ENCODE measurements around the gene PPM1H.
A peak's percentile ranks its signal among the peaks of the same experiment; 100 is the strongest.
"Not testable (repeated sequence)": the region's sequence is repeated elsewhere in the genome, so short reads cannot be mapped to it uniquely, and the experiment has no call there.

The PPM1H gene

DNA sequence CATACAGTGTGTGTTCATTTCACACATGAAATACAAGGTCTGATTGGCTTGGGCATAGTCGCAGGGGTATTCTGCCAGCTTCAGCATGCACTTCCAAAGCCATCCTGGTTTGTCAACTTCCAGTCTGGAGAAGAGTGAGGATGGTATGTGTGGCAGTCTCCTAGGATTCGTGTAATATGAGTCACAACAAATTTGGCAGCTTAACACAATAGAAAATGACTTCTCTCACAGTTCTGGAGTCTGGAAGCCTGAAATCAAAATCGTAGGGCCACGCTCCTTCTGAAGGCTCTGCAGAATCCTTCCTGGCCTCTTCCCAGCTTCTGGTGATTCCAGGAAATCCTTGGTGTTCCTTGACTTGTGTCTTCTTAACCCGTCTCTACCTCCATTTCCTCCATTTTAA, 167.5 kb downstream of the PPM1H start:
- no peak for DNase-seq (ENCODE audit: low read depth)

DNA sequence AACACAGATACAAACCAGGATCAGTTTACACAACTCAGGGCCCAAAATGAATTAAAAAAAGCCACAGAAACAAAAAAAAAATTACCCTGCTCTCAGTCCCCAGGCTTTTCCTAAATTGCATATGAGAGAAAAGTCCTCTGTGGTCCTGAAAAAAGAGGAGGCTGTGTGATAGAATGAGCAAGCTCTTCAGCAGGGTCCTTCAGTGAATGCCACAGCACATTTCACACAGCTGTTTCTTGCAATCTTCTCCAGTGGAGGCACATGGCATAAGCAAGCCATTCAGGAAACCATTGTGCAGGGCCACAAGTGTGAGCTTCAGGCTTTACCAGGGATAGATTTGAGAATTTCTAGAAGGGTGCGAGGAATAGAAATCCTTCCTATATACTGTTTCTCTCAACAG, 168.5 kb downstream of the PPM1H start:
- DNase-seq (ENCODE audit: low read depth): no peak

DNA sequence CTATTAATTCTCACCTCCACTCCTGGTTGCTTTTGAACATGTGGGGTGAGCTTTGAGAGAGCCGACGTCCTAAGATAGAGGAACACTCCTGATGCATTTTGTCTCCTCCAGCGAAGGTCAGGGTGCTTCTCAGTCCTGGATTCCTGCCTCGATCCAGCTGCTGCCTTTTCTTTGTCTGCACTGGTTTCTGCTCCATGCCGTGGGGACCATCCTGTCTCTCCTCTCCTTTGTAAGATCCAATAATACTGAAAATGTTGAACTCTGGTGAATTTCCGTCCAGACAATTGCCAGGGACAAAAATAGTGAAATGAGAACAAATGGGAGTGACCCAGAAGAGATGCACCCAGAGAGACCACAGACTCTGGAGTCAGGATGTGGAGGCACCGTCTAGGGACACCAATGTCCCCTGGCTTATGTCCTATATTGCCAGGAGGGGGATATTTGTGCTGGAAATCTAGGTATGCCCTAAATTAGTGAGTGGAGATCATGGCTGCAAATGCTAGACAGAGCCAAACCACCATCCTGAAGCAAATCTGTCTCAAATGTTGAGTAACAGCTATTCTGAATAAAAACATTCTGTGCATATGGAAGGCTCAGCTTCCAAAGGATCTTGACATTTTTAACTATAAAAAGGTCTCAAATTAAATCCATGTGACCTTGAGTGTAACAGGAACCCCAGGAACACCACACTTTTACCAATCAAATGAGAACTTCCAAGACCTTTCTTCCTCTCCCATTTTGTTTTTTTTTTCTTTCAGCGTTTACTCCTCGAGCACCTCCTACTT, 170.9 kb downstream of the PPM1H start:
- DNase-seq (ENCODE audit: low read depth): no peak

DNA sequence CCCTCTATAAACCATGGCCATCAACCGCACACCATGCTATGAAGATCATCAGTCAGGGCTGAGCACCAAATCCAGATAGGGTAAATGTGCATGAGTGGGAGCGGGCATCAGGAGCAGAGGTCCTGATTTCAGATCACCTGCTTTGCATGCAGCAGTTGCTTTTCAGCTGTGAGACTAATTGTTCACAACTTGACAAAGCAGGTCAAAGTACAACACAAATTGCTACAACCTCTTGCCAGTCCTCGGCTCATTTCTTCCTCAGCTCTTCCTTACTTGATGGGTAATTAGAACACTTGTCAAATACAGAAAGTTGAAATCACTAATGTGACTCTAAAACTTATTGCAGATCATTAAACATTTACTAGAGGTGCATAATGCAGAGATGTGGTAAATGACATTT, 171.6 kb downstream of the PPM1H start:
- DNase-seq (ENCODE audit: low read depth): no peak

DNA sequence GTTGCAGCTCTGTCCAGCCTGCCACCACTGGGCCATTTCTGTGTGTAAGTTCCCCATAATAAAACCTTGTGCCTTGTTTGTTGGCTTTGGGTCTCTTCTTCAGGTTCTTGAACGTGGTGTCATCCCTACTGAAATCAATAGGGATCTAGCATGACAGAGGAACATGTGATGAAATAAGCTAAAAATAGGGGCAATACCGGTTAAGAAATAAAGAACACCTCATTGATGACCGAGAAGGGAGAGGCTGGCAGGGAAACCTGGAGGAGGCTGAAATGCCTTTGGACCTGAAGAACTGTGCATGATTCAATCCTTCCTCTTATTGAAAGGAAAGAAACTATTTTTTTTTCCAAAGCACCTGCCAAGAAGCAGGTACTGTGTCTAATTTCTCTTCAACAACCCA, 172.3 kb downstream of the PPM1H start:
- DNase-seq (ENCODE audit: low read depth): no peak

DNA sequence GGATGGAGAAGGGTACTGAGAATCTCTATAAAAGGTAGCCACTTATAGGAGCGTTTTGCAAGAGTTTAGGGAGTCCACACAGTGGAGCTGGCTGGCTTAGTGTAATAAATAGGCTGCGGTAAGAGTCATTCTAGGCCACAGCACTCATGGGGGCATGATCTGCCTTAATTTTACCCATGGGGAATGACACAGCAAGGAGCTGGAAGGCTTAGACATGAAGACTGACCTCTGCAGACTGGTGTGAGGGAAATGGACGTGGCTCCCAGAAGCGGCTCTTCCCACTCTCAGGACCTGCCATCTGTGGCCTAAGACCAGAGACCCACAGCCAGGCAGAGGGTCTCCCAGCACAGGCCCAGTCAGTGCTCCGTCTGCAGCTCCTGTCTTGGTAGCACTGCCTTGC, 173.3 kb downstream of the PPM1H start:
- DNase-seq (ENCODE audit: low read depth): peak; percentile 64

DNA sequence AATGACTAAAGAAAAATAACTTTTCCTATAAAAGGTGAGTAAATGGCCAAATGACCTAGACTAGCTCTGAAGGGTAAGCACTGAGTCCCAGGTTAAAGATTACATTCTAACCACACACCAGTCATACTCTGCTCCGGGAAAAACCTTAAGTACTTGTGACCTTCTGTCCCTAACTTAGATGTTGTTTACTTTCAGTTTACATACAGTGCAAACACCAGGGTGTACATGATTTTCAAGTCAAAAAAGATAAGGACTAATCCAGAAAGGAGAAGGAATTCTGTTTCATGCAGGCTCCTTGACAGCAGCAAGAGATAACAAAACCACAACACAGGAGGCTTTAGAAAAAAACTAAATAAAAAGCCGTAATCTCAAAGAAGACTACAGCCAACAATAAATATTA, 174.2 kb downstream of the PPM1H start:
- DNase-seq (ENCODE audit: low read depth): peak; percentile 94

DNA sequence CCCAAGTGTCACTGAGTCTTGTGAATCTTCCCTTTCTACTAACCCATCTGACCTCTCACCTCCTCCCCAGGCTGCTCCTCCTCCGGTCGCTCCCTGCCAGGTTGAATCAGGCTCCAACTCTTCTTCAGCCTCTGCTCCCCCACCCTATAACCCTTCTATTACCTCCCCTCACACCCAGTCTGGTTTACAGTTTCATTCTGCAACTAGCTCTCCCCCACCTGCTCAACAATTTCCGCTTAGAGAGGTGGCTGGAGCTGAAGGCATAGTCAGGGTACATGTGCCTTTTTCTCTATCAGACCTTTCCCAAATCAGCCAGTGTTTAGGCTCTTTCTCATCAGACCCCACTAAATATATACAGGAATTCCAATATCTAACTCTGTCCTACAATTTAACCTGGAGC, 174.6 kb downstream of the PPM1H start:
- DNase-seq (ENCODE audit: low read depth): not testable (repeated sequence)

DNA sequence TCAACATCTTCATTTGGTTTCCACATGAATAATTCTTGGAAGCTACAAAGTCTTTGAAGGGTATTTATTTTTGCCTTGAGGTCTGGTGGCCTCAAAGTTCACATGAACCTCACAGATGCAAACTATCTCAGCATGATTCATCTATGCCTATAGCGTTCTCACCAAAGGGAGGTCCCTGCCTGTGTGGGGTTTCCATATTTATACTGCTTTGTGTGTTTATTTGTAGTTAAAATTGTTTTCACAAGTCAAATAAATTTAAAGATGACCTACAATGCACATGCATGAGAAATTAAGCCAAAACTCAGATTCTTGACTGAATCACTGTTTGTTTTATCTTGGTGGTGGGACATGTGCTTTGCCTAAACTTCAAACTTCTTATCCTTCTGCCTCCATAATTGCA, 176.7 kb downstream of the PPM1H start:
- peak; percentile 40 for DNase-seq (ENCODE audit: low read depth)

DNA sequence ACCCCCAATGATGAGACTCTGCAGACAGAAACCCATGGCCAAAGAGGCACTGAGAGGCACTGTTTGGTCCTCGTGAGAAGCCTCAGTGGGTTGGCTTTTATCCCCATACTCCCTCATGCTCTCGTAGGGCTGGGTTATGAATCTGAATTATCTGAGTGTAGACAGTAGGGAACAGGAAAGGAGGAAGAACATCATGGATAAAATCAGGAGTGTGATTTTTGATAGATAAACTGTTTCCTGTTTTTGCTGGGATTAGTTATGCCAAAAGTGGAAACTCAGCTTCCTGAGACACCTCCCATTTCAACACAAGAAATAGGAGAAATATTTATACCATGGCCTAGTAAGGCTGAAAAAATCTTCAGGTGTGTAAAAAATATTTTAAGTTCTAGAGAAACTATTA, 177.9 kb downstream of the PPM1H start:
- no peak for DNase-seq (ENCODE audit: low read depth)

DNA sequence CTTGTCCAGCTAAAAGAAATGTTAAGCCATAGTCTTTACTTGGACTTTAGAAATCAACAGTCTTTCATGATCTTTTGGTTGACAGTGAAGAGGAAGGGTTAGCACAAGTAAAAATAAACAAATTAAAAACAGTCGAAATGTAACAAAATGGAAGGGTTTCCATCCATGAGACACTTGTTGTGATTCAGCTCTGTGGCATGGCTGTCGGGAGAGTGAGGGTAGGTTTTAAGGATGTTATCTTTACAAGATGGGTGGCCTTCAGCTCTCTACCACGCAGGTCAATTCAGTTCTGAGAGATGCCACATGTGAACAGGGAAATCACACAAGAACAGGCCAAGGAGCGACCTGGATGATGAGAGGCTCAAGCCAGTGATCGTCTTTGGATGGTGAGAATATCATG, 180.2 kb downstream of the PPM1H start:
- no peak for DNase-seq (ENCODE audit: low read depth)

DNA sequence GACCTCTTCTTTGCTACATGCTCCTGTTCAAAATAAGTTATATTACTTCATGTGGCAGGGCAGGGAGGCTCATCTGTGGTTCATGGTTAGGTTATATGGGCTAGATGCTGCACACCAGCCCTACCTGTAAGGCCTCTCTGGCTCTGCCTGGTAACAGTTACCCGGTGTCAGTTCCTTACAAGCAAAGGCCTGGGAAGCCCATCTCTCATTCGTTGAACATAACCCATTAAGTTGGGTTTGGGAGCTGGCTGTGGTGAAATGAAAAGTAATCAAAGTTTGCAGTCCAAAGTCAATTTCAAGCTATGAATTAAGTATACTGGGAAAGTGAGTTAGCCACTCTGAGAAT, 183.2 kb downstream of the PPM1H start:
- DNase-seq (ENCODE audit: low read depth): no peak

DNA sequence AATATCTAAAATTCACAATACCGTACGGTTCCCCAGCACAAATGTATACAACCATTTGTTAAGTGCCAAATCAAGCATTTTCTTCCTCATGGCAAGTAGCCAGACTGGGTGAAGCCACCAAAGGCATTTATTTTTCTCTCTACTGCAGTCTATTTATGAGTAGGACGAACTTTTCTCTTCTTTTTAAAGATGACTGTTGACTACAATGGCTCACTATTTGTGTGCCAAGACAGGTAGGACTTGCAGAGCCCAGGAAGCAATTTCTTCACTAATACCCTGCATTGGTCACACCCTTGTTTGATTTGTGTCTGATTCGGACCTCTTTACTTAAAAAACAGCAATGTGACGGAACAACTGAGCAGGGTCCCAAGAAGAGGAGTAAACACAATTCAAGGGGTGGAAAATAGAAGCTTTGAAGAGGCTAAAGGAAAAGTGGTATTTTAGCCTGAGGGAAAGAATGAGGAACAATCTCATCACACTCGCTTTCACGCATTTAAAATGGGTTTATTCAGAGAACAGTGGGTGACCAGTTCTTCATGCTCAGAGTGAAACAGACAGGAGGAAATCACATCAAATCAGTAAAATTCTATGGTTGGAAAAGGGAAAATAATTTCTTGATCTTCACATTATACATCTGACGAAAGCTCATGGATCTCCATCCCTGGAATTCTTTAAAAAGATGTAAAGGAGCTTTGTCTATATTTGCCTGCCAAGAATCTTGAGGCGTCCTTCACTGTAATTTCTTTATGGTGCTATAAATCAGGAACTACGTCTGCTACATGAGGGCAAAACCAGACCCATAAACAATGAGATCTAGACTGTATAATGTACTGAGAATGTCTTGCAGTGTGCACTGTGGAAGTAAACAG, 183.8 kb downstream of the PPM1H start:
- DNase-seq (ENCODE audit: low read depth): no peak

DNA sequence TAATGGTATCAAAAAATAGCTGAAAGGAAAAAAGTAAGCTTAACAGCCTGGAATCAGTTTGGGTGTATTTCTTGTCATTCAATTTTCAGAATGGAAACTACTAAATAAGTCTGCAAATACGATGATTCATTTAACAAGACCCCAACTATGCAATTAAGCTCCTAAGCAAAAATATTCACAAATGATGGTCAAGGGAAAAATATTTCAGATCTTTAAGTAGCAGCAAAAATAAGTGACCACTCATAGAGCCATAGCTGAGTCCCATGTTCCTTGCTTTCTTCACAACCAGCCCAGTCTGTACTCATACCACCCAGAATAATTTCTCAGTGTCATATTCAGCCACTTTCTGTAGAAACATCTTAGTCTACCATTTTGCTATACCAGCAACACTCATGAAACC, 185.4 kb downstream of the PPM1H start:
- DNase-seq (ENCODE audit: low read depth): no peak

DNA sequence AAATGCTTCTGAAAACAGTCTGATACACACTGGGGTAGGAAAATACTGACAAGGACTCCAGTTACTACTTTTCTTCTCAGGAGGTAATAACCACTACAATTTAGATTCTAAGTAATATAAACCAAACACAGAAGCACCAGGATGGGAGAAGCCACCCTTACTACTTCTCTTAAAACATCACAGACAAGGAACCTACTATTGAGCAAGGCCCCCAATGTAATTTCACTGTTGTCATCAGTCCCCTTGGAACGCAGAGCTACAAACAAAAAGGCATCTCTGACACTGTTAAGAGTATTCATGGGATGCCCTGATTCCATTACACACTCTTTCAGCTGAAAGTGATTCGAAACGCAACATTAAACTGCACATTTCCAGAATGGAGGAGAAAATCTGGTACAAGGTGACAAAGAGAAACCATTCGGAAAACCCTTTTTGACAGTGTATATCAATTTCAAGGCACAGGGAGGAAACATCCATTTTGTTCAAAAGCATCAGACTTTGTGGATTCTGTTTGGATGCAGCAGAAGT, 185.9 kb downstream of the PPM1H start:
- no peak for DNase-seq (ENCODE audit: low read depth)

DNA sequence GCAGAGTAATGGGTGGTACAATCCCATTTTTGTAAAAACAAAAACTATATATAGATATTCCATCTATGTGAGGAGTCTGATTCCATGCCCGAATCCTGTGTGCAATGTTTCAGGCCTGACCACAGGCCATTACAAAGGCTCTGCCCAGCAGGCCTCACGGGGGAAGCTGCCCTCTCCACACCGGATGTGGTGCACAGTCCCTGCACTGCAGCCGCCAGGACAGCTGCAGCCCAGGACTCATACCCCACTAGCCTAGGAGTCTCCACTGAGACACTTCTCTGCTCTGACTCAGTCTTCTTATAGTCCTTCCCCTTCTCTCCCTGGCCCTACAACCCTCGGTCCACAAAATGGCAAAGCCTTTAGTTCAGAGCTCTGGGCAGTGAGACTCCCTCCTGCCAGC, 190.4 kb downstream of the PPM1H start:
- DNase-seq (ENCODE audit: low read depth): no peak

DNA sequence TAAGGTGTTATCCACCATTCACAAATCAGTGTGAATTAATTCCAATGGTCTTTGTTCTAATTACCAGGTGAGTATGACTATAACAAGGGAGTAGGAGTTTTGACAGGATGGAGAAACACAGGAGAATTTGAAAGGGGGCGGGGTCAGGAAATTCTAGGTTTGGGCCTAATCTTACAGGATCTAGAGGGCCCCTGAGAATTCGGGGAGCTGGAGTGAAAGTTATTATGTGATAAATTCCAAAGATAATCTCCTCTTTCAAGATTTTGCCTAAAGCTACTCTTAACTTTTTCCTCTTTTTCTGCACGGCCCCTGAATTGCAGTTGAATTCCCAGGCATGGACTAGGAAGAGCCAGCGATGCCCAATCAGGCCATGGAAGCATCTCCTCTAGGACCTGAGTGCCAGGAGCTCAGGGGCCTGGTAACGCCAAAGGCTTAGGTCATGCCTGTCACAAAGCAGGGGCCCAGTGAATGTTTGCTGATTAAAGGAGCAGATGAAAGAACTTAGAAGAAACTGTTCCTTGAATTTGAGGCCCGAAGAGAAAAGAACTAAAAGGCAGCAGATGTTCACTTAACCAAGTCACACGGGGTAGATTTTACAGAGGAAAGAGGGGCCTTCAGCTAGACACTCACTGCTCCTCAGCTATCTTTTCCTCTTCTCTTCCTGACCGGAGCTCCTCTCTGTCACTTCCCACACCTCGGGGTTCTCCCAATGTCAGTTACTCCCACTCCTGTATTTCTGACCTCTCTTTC, 195.5 kb downstream of the PPM1H start:
- DNase-seq (ENCODE audit: low read depth): no peak

DNA sequence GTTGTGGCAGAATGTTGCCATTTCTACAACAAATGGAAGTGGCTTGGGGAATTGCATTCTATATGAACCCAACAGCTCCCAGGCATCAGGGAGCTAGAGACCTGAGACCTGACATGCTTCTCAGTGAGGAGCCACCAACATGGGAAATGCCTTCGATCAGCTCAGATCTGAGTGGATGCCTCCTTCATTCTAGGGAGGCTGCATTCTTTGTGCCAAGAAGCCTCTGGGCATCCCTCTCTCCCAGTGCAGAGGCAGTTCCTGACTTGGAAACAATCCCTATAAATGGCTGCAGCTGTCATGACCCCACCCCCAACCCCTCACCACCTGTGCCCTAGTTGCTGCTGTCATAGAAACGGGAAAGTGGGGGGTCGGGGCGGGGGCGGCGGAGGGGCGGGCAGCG, 196.3 kb downstream of the PPM1H start:
- no peak for DNase-seq (ENCODE audit: low read depth)

DNA sequence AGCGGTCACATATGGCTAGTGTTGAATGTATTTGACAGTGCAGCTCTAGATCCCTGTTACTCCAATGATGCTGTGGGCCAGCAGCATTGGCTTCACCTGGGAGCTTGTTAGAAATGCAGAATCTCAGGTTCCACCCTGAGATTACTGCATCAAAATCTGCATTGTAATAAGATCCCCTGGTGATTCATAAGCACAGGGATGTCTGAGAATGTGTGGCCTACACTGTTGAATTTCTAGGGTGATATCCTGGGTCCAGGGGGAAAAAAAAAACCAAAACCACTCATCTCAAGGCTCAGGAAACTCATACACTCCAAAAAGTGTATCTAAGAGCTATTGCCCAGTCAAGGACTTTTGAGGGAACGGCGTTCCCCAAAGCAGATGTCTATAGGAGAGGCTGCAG, 196.8 kb downstream of the PPM1H start:
- DNase-seq (ENCODE audit: low read depth): no peak

DNA sequence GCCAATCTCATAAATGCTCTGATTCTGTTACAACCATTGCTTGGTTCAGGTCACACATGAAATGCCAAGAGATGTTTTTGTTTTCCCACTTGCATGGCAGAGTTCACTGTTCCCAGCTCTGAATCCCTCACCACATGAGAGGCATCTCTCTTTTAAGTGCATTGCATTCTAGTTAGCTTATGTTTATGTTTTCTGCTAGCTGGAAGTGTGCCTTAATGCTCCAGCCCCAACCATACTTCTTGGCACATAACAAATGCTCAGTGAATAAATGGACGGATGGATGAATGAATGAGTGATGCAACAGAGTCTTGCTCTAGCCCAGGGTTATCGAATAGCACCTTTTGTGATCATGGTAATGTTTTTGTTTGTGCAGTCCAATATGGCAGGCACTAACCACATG, 197.3 kb downstream of the PPM1H start:
- no peak for DNase-seq (ENCODE audit: low read depth)

DNA sequence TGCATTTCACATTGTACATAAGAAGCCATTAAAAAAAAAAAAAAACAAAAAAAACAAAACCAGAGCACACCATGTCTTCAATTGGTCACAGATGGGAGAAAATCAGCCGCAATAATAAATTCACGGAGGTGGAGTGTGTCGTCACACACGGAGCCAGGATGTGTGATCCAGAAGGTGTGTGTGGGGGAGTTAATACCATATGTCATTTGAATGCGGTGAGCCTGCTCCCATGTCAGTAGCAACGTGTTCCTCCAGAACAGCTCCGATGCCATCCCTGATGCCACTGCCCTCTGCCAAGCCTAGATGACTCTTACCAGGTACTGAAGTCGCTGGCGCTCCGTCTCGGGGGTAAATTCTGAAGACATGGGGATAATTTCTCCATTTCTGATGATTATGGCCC, 197.8 kb downstream of the PPM1H start:
- DNase-seq (ENCODE audit: low read depth): no peak

DNA sequence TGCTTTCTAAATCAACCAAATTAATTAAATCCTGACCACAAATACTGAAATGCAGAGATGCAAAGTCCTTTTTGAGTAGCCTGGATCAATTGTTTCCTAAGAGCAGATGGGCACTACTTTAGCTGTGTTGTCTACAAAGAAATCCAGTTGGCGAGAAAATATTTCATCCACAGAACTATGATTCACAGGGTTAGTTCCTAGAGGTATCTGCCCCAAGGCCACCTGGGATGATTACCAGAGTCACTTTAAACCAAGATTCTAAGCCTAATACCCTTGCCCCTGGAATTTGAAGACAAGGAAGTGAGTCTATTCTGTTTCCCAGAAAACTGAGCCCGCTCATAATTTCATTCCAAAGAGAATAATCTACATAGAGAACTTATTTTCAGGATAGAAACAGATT, 198.4 kb downstream of the PPM1H start:
- DNase-seq (ENCODE audit: low read depth): peak; percentile 38
